CD14-positive monocyte (primary cell): ENCODE data around the gene OR52B6. TPM values are rescaled to one million over a fixed set of nuclear protein-coding genes. Genes with fewer than 3 reads are reported as not detected.
A peak's percentile ranks its signal among the peaks of the same experiment; 100 is the strongest.

Experiments used
- DNase-seq, 3 donors: peaks; one replicate each; pipeline ENCODE4 v3.0.0-alpha.2; 2011 to 2022
- H2AFZ ChIP-seq: 2 replicates; pipeline ENCODE4 v1.6.0; 2012; ENCODE audit warnings: mild to moderate bottlenecking, low read depth, low read length, inconsistent platforms; ENCODE audit not compliant: insufficient read depth, poor library complexity, severe bottlenecking
- H3K27ac ChIP-seq, 2 donors: 1 replicate in 1 of 2; 2 replicates in 1 of 2; pipeline ENCODE4 v1.5.1; 2012 to 2013; ENCODE audit warnings: low read length in 2 of 2, control low read depth in 1 of 2, inconsistent platforms in 1 of 2, low read depth in 1 of 2, mild to moderate bottlenecking in 1 of 2
- H3K27me3 ChIP-seq, 2 donors: one replicate each; pipeline versions ENCODE4 v1.6.0 to v1.6.1; 2011 to 2013; ENCODE audit warnings: low read length in 2 of 2; ENCODE audit not compliant: control insufficient read depth in 2 of 2, insufficient read depth in 2 of 2
- H3K36me3 ChIP-seq, 2 donors: replicated peaks in 1 of 2; 1 replicate in 1 of 2; 2 replicates in 1 of 2; pipeline versions ENCODE4 v1.5.1 to v1.6.1; 2012 to 2013; ENCODE audit warnings: low read length in 2 of 2, control low read depth in 1 of 2, inconsistent platforms in 1 of 2, mild to moderate bottlenecking in 1 of 2; ENCODE audit not compliant: insufficient read depth in 2 of 2, control insufficient read depth in 1 of 2
- H3K4me1 ChIP-seq, 2 donors: 1 replicate in 1 of 2; 2 replicates in 1 of 2; pipeline versions ENCODE4 v1.5.1 to v1.6.1; 2012 to 2013; ENCODE audit warnings: low read length in 2 of 2, control low read depth in 1 of 2, inconsistent platforms in 1 of 2, mild to moderate bottlenecking in 1 of 2, moderate library complexity in 1 of 2; ENCODE audit not compliant: insufficient read depth in 2 of 2, control insufficient read depth in 1 of 2
- H3K4me2 ChIP-seq: replicated peaks from 2 replicates; pipeline ENCODE3; 2012; ENCODE audit warnings: low read length, moderate library complexity, mild to moderate bottlenecking; ENCODE audit not compliant: poor library complexity, severe bottlenecking; ENCODE audit errors: extremely low read depth
- H3K4me3 ChIP-seq, 3 experiments: fragments of 200-600 bp in 1 of 3; sonication (generic) in 1 of 3; replicated peaks in 1 of 3; 1 replicate in 2 of 3; 2 replicates in 1 of 3; pipeline ENCODE4 v1.5.1; 2011 to 2013; ENCODE audit warnings: low read length in 3 of 3, mild to moderate bottlenecking in 3 of 3, control low read depth in 2 of 3, low read depth in 2 of 3, inconsistent platforms in 1 of 3, moderate library complexity in 1 of 3
- H3K79me2 ChIP-seq: 2 replicates; pipeline ENCODE4 v1.6.0; 2012; ENCODE audit warnings: mild to moderate bottlenecking, control low read depth, inconsistent platforms, low read length, moderate library complexity; ENCODE audit not compliant: insufficient read depth
- H3K9ac ChIP-seq: 2 replicates; pipeline ENCODE4 v1.6.0; 2017; ENCODE audit warnings: low read length, mild to moderate bottlenecking; ENCODE audit not compliant: insufficient read depth, poor library complexity, severe bottlenecking
- H3K9me3 ChIP-seq, 2 donors: replicated peaks in 1 of 2; 1 replicate in 1 of 2; 2 replicates in 1 of 2; pipeline versions ENCODE4 v1.5.1 to v1.6.1; 2012 to 2013; ENCODE audit warnings: low read length in 2 of 2, control low read depth in 1 of 2; ENCODE audit not compliant: control insufficient read depth in 1 of 2, insufficient read depth in 1 of 2
- H4K20me1 ChIP-seq: 2 replicates; pipeline ENCODE4 v1.6.0; 2012; ENCODE audit warnings: mild to moderate bottlenecking, low read length, control low read depth, moderate library complexity; ENCODE audit not compliant: insufficient read depth
- H3K27ac Mint-ChIP-seq, 7 donors: one replicate each; pipeline ENCODE4 v1.8.0; 2020; ENCODE audit warnings: mild to moderate bottlenecking in 7 of 7, mixed read lengths in 7 of 7, moderate library complexity in 6 of 7, inconsistent platforms in 2 of 7
- H3K27me3 Mint-ChIP-seq, 3 donors: one replicate each; pipeline ENCODE4 v1.8.0; 2021 to 2022; ENCODE audit warnings: low read depth in 3 of 3, mild to moderate bottlenecking in 3 of 3, mixed read lengths in 3 of 3, moderate library complexity in 3 of 3, inconsistent platforms in 1 of 3
- H3K36me3 Mint-ChIP-seq, 2 donors: one replicate each; pipeline ENCODE4 v1.8.0; 2020; ENCODE audit warnings: mixed read lengths in 2 of 2, inconsistent platforms in 1 of 2, mild to moderate bottlenecking in 1 of 2
- H3K4me1 Mint-ChIP-seq: one replicate; pipeline ENCODE4 v1.8.0; 2020; ENCODE audit warnings: mild to moderate bottlenecking, mixed read lengths
- H3K4me3 Mint-ChIP-seq, 2 donors: one replicate each; pipeline ENCODE4 v1.8.0; 2020; ENCODE audit warnings: mild to moderate bottlenecking in 2 of 2, mixed read lengths in 2 of 2, moderate library complexity in 1 of 2
- H3K9me3 Mint-ChIP-seq, 7 donors: one replicate each; pipeline ENCODE4 v1.8.0; 2020 to 2022; ENCODE audit warnings: mixed read lengths in 7 of 7, mild to moderate bottlenecking in 6 of 7, moderate library complexity in 6 of 7, inconsistent platforms in 2 of 7
- CTCF ChIP-seq: fragments of 200-600 bp; IDR thresholded peaks from one replicate; pipeline ENCODE4 v1.8.0; 2022; ENCODE audit warnings: antibody characterized with exemption, mild to moderate bottlenecking
- WGBS: methylation state at CpG from one replicate; pipeline ENCODE4 v1.1.5; 2013; ENCODE audit warnings: missing lambda C conversion rate; ENCODE audit not compliant: insufficient coverage; 5-methylcytosine and 5-hydroxymethylcytosine counted together
- intact Hi-C, 2 donors: fragments of 100-400 bp; cut with micrococcal nuclease; formaldehyde crosslinking; loops; one replicate each; pipeline versions ENCODE4 v1.15.0 to v1.15.1; 2023
- polyA plus RNA-seq, 3 donors: library from polyadenylated mRNA; depleted of rRNA in 1 of 3; unstranded in 2 of 3; stranded (reverse) in 1 of 3; fragments of 300-500 nt in 2 of 3; fragments of >200 nt in 1 of 3; fragmentation: Illumina TruSeq in 2 of 3; gene quantifications; 1 replicate in 2 of 3; 2 replicates in 1 of 3; pipeline ENCODE4 v1.2.3, GENCODE V29; 2012 to 2021

The OR52B6 gene
- polyA plus RNA-seq, 3 donors, result not detected

GRCh38 chr11:5626196-5626595 is 45.5 kb downstream of the OR52B6 start:
- H3K27me3 ChIP-seq, result no peaks in the 10 kb centered on the region
- peak overlapping the region in 1 of 3 experiments; percentile 87 for H3K4me3 ChIP-seq
- H3K36me3 ChIP-seq, result no peaks in the 10 kb centered on the region
- peaks cover 11 to 15% of the 10 kb centered on the region in 2 donors for H3K36me3 Mint-ChIP-seq
- H2AFZ ChIP-seq, result no peak overlapping the region
- WGBS, result 96% methylated on average over 2 of the region's 5 CpGs
- peaks cover 24% of the 10 kb centered on the region for H3K79me2 ChIP-seq
- peak overlapping the region; percentile 89 for H3K4me2 ChIP-seq
- peaks cover 27 to 28% of the 10 kb centered on the region in 2 donors for H3K4me1 ChIP-seq
- H3K27me3 Mint-ChIP-seq, result peaks cover 0 to 1% (median 1%) of the 10 kb centered on the region in 3 donors
- peaks cover 0 to 4% (median 0%) of the 10 kb centered on the region in 7 donors for H3K9me3 Mint-ChIP-seq
- peaks cover 44% of the 10 kb centered on the region for H3K4me1 Mint-ChIP-seq
- intact Hi-C loops, result no loop called here
- peak overlapping the region; percentile 9 to 56 for H3K4me3 Mint-ChIP-seq
- H3K27ac ChIP-seq, result peak overlapping the region in 1 of 2 donors; percentile 94
- no peak overlapping the region for H3K9ac ChIP-seq
- H4K20me1 ChIP-seq, result no peaks in the 10 kb centered on the region
- peak overlapping the region; percentile 32 to 96 (median 77) for H3K27ac Mint-ChIP-seq
- DNase-seq, result peak; percentile 10 to 59 (median 47)
- no peaks in the 10 kb centered on the region for H3K9me3 ChIP-seq
- no peak for TF ChIP-seq CTCF

DNA sequence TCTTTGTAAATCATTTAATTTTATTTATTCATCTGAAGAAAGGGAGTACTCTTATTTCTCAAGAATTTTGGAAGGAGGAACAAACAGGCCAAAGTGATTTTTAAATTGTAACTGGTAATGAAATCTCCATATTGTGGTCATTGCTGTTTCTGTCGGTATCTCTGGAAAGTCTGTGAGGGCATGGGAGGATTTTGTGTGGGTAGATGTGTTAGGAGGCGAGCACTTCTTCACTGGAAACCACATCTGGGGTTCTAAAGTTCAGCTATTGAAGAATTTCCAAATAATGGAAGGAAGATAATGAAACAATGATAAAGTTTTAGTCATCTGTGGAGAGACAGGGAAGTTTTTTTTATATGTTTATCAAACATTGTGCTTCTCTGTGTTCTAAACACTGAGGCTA is 50.7 kb downstream of the OR52B6 start:
- Histone ChIP-seq H3K36me3 (peaks cover 35 to 40% of the 10 kb centered on the region in 2 donors), H2AFZ (peak overlapping the region; percentile 62), H3K27me3 (no peaks in the 10 kb centered on the region), H4K20me1 (no peaks in the 10 kb centered on the region), H3K4me1 (peaks cover 18% of the 10 kb centered on the region in 2 donors), H3K4me3 (peak overlapping the region in 1 of 3 experiments; percentile 35), H3K4me2 (peak overlapping the region; percentile 27), H3K79me2 (peaks cover 10% of the 10 kb centered on the region), H3K9me3 (no peaks in the 10 kb centered on the region), H3K9ac (no peak overlapping the region), H3K27ac (peak overlapping the region in 1 of 2 donors; percentile 54)
- DNase-seq, result no peak
- 60% methylated on average over 2 of the region's 2 CpGs for WGBS
- intact Hi-C loops, result loop anchor here in 1 of 2 donors (5.0 kb wide), 1 partner anchor 61 kb away; no protein-coding TSS in a partner anchor
- Mint-ChIP-seq H3K4me3 (peak overlapping the region in 1 of 2 donors; percentile 49), H3K9me3 (peaks cover 0 to 4% (median 0%) of the 10 kb centered on the region in 7 donors), H3K4me1 (peaks cover 36% of the 10 kb centered on the region), H3K36me3 (peaks cover 46 to 57% of the 10 kb centered on the region in 2 donors), H3K27me3 (peaks cover 0 to 1% (median 1%) of the 10 kb centered on the region in 3 donors), H3K27ac (peak overlapping the region; percentile 11 to 91 (median 70))
- no peak for TF ChIP-seq CTCF

Other genes with a start within 250 kb of the OR52B6 start
- gene OR51B5, start 237.4 kb upstream of the OR52B6 start, polyA plus RNA-seq, result not detected
- gene OR51B6, start 229.4 kb upstream of the OR52B6 start, polyA plus RNA-seq, result not detected
- gene OR51M1, start 197.1 kb upstream of the OR52B6 start, polyA plus RNA-seq, result not detected
- not detected for gene OR51Q1, start 158.8 kb upstream of the OR52B6 start, polyA plus RNA-seq
- not detected for gene OR51I1, start 139.4 kb upstream of the OR52B6 start, polyA plus RNA-seq
- not detected for gene OR51I2, start 131.6 kb upstream of the OR52B6 start, polyA plus RNA-seq
- not detected for gene OR52D1, start 92.2 kb upstream of the OR52B6 start, polyA plus RNA-seq
- not detected for gene UBQLN3, start 70.9 kb upstream of the OR52B6 start, polyA plus RNA-seq
- under 1 TPM in 1 of 3 donors, not detected in 2; 0.33 TPM for gene UBQLNL, start 64.2 kb upstream of the OR52B6 start, polyA plus RNA-seq
- gene OR52H1, start 32.3 kb upstream of the OR52B6 start, polyA plus RNA-seq, result not detected
- gene TRIM6, start 15.8 kb downstream of the OR52B6 start, polyA plus RNA-seq, result under 1 TPM; 0.11 to 0.44 (median 0.15) TPM
- gene TRIM34, start 44.1 kb downstream of the OR52B6 start, polyA plus RNA-seq, result 10 to 100 TPM; 21.9 to 25.7 (median 23.5) TPM
- gene TRIM5, start 104.2 kb downstream of the OR52B6 start, polyA plus RNA-seq, result 10 to 100 TPM in 2 of 3 donors, 1 to 10 TPM in 1; 9.4 to 14.4 (median 10.6) TPM
- 100 to 1,000 TPM; 122 to 277 (median 132) TPM for gene TRIM22, start 108.9 kb downstream of the OR52B6 start, polyA plus RNA-seq
- gene OR56B1, start 155.6 kb downstream of the OR52B6 start, polyA plus RNA-seq, result under 1 TPM in 1 of 3 donors, not detected in 2; 0.04 TPM
- gene OR52N4, start 173.4 kb downstream of the OR52B6 start, polyA plus RNA-seq, result under 1 TPM in 2 of 3 donors, not detected in 1; 0.24 to 0.31 TPM
- not detected for gene OR52N5, start 202.5 kb downstream of the OR52B6 start, polyA plus RNA-seq
- not detected for gene OR52N1, start 210.4 kb downstream of the OR52B6 start, polyA plus RNA-seq
- gene OR52N2, start 228.0 kb downstream of the OR52B6 start, polyA plus RNA-seq, result not detected